LNCAP (cell line): ENCODE results near the gene CHCHD6.

ENCODE experiments used
- TF ChIP-seq, protein P1 (sequence below): fragments of 450-650 bp; IDR thresholded peaks from 2 replicates; pipeline ENCODE4 v1.5.1; 2017; ENCODE audit warnings: mild to moderate bottlenecking

Gene CHCHD6

DNA sequence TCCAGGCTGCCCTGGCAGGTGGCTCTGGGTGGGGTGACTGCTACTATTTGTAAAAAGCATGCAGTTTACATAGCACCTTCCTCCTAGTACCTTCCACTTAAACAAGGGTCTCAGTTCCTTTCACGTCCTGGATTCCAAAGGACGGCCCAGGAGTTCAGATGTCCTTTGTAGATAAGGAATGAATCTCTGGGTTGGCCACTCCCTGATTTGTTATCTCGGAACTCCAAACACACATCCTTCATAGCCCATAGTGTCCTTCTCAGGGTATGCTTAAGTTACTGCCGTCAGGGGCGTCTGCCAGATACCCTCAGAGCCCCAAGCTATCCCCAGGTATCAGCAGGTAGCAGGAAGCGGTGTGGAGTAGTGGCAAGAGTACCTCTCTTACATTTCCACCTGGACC is 177.8 kb downstream of the CHCHD6 start:
- TF ChIP-seq, protein P1, sequence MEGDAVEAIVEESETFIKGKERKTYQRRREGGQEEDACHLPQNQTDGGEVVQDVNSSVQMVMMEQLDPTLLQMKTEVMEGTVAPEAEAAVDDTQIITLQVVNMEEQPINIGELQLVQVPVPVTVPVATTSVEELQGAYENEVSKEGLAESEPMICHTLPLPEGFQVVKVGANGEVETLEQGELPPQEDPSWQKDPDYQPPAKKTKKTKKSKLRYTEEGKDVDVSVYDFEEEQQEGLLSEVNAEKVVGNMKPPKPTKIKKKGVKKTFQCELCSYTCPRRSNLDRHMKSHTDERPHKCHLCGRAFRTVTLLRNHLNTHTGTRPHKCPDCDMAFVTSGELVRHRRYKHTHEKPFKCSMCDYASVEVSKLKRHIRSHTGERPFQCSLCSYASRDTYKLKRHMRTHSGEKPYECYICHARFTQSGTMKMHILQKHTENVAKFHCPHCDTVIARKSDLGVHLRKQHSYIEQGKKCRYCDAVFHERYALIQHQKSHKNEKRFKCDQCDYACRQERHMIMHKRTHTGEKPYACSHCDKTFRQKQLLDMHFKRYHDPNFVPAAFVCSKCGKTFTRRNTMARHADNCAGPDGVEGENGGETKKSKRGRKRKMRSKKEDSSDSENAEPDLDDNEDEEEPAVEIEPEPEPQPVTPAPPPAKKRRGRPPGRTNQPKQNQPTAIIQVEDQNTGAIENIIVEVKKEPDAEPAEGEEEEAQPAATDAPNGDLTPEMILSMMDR = no peak

- TF ChIP-seq, protein P1 = no peak
These were observed 179.2 kb downstream of the CHCHD6 start for GRCh38 chr3:126883241-126883640.

- TF ChIP-seq, protein P1 = no peak
These were observed 181.4 kb downstream of the CHCHD6 start for GRCh38 chr3:126885425-126885824.

GRCh38 chr3:126886217-126886616 is 182.2 kb downstream of the CHCHD6 start:
- TF ChIP-seq, protein P1 = no peak

GRCh38 chr3:126887686-126888085 is 183.6 kb downstream of the CHCHD6 start:
- TF ChIP-seq, protein P1 = no peak

- TF ChIP-seq, protein P1 = no peak
These were observed 184.2 kb downstream of the CHCHD6 start for GRCh38 chr3:126888186-126888760.

DNA sequence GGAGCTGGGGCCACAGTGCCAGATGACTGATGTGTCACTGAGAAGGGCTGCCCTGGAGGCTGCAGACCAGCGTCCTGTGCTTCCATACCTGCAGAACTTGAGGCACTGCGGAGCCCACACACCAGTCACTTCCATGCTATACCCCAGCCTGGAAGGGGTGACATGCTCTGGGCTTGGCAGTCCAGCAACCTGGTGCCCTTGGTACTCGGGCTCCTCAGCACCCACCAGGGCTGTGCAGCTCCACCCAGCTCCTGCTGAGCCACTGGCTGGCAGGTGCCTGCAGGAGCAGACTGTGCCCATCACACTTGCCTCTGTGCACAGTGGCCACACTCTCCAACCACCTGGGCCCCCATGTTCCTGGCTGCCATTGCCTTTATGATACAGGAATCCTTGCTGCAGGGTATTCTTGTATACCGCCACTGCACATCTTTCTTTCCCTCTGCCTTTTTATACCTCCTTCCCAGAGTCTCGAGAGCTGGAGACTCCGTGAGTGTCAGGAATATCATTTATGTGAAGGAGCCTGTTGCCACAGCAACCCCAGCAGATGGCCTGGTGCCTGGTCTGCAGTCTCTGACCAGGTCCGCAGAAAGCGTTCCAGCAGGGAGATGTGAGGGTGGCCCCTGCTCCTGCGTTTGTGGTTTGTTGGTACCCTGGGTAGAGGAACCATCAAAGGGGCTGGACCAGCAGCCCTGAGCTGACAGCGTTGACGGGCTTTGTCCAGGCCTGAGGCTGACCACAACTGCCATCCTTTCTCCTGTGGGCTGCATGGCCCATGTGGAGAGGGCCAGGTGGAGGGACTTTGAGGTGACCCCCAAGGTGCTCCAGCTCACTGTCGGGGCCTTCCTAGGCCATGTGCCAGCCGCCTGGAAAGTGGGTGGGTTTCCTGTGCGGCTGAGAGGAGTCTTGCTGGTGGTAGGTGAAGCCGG is 185.5 kb downstream of the CHCHD6 start:
- TF ChIP-seq, protein P1 = no peak
